Heart right ventricle (tissue), 16 donors: ENCODE results near the gene RERG. TPM values are rescaled to one million over a fixed set of nuclear protein-coding genes. Genes with fewer than 3 reads are reported as not detected.

Experiments
- ATAC-seq, 8 donors: fragments of 200-7000 bp; cut with Tn5 transposase; one replicate each; pipeline ENCODE4 v1.9.1; 2020; ENCODE audit warnings: mild to moderate bottlenecking in 8 of 8, moderate library complexity in 8 of 8, moderate number of reproducible peaks in 1 of 8
- DNase-seq, 2 donors: peaks; one replicate each; pipeline ENCODE4 v3.0.0-alpha.2; 2020
- H3K27ac ChIP-seq, 10 donors: fragments of 200-600 bp; sonication (generic) in 2 of 10; one replicate each; pipeline versions ENCODE4 v1.5.0 to v1.8.0; 2020 to 2022; ENCODE audit warnings: mild to moderate bottlenecking in 3 of 10
- H3K27me3 ChIP-seq, 7 donors: fragments of 200-600 bp; one replicate each; pipeline ENCODE4 v1.8.0; 2021 to 2022; ENCODE audit warnings: mild to moderate bottlenecking in 2 of 7
- H3K36me3 ChIP-seq, 9 donors: fragments of 200-600 bp; sonication (generic) in 1 of 9; one replicate each; pipeline versions ENCODE4 v1.5.0 to v1.8.0; 2020 to 2022; ENCODE audit warnings: mild to moderate bottlenecking in 2 of 9
- H3K4me1 ChIP-seq, 9 donors: fragments of 200-600 bp; sonication (generic) in 1 of 9; one replicate each; pipeline versions ENCODE4 v1.5.0 to v1.8.0; 2020 to 2022; ENCODE audit warnings: mild to moderate bottlenecking in 4 of 9
- H3K4me3 ChIP-seq, 10 donors: fragments of 200-600 bp; sonication (generic) in 2 of 10; one replicate each; pipeline versions ENCODE4 v1.5.0 to v1.8.0; 2020 to 2022; ENCODE audit warnings: mild to moderate bottlenecking in 7 of 10, moderate library complexity in 2 of 10
- H3K9me3 ChIP-seq, 11 donors: fragments of 200-600 bp in 10 of 11; sonication (generic) in 2 of 11; one replicate each; pipeline versions ENCODE4 v1.5.0 to v1.8.0; 2013 to 2022; ENCODE audit warnings: mild to moderate bottlenecking in 2 of 11, control low read depth in 1 of 11, moderate library complexity in 1 of 11
- CTCF ChIP-seq, 9 donors: fragments of 200-600 bp; sonication (generic) in 2 of 9; IDR thresholded peaks; one replicate each; pipeline versions ENCODE4 v1.5.0 to v1.8.0; 2021 to 2022; ENCODE audit warnings: antibody characterized with exemption in 9 of 9, mild to moderate bottlenecking in 5 of 9, moderate library complexity in 1 of 9
- WGBS, 2 donors: extraction: QIAGEN DNeasy Blood & Tissue Kit; methylation state at CpG; one replicate each; pipeline ENCODE4 v1.1.7; 2013; ENCODE audit warnings: inconsistent platforms in 1 of 2; 5-methylcytosine and 5-hydroxymethylcytosine counted together
- intact Hi-C, 10 donors: fragments of 100-400 bp; cut with DNase I; formaldehyde crosslinking; loops; one replicate each; pipeline versions ENCODE4 v1.11.1 to v1.14.2; 2022
- polyA plus RNA-seq, 2 donors: library from polyadenylated mRNA; stranded (reverse); fragments of 200-250 nt; gene quantifications; one replicate each; pipeline ENCODE4 v1.2.3, GENCODE V29; 2013
- total RNA-seq, 10 donors: library from RNA; stranded (reverse); fragmentation: NEBNext Ultra II Directional in 3 of 10; extraction: Animal tissue kit (Norgen Biotek cat#: 25700) in 3 of 10; gene quantifications; one replicate each; pipeline versions ENCODE4 v1.2.1 to v1.2.4, GENCODE V29; 2021 to 2023
- donor health status: Arrhythmogenic right ventricular cardiomyopathy.
- donor health status: ischemic (EF 13 %, LVEDD 7.1; RV severe dilation, severe dysfunction).
- donor health status: healthy with polysubstance abuse.
- donor health status: DM: no; HTN: yes; CAD: no.
- donor health status: DM: no; HTN: no; CAD: no.
- donor health status: ischemic (EF 25% LVEDD 6.9; RV normal size, moderate dysfunction).
- donor health status: ischemic (EF 25% LVEDD 5.7; RV mildly dilated, moderate dysfunction).
- donor health status: healthy.
- donor health status: DM: yes; HTN: yes; CAD: no.
- donor health status: Ischemic cardiomyopathy.
- donor health status: ischemic (EF 35%, LVEDD 5.7; RV mildly dilated, moderate dysfunction).
- donor health status: nonischemic (EF 11% LVEDD 7.7; RV severe dilation, severe dysfunction).
- donor health status: DM: yes; HTN: yes; CAD: no.
- donor health status: PGD.
- donor health status: ischemic (EF 29% LVEDD 5.4; RV normal size, mild dysfunction).
- donor health status: nonischemic (EF 23%, LVEDD 6.1; RV moderate dilation, normal function).

RERG gene
- total and polyA plus RNA-seq, 12 donors: 2.1 to 9.7 (median 2.7) TPM

- Histone ChIP-seq H3K27ac (no peak overlapping the region), H3K36me3 (no peaks in the 10 kb centered on the region), H3K4me3 (no peak overlapping the region), H3K9me3 (no peaks in the 10 kb centered on the region), H3K27me3 (no peaks in the 10 kb centered on the region), H3K4me1 (peaks cover 0 to 6% (median 0%) of the 10 kb centered on the region in 9 donors)
- ATAC-seq (no peak), DNase-seq (no peak)
- 90 to 95% methylated on average over 3 of the region's 3 CpGs for WGBS, 2 donors
- no peak for TF ChIP-seq CTCF (IDR thresholded peaks at IDR 0.05)
- intact Hi-C loops: no loop called here
These were observed 105.8 kb downstream of the RERG start for GRCh38 chr12:15115434-15115833.

GRCh38 chr12:15114501-15114900, 106.7 kb downstream of the RERG start:
- Histone ChIP-seq H3K27ac (no peak overlapping the region), H3K36me3 (no peaks in the 10 kb centered on the region), H3K4me1 (peaks cover 0 to 6% (median 0%) of the 10 kb centered on the region in 9 donors), H3K9me3 (no peaks in the 10 kb centered on the region), H3K4me3 (no peak overlapping the region), H3K27me3 (no peaks in the 10 kb centered on the region)
- no peak for TF ChIP-seq CTCF (IDR thresholded peaks at IDR 0.05)
- no peak for ATAC-seq
- DNase-seq: no peak
- intact Hi-C loops: no loop called here
- 92 to 96% methylated on average over 4 of the region's 4 CpGs for WGBS, 2 donors

GRCh38 chr12:15092826-15093225, 128.4 kb downstream of the RERG start:
- Histone ChIP-seq H3K4me3 (no peak overlapping the region), H3K36me3 (no peaks in the 10 kb centered on the region), H3K9me3 (peaks cover 0 to 4% (median 0%) of the 10 kb centered on the region in 11 donors), H3K27me3 (no peaks in the 10 kb centered on the region), H3K27ac (no peak overlapping the region), H3K4me1 (no peaks in the 10 kb centered on the region)
- ATAC-seq: no peak
- WGBS, 2 donors: 46 to 65% methylated on average over 1 of the region's 1 CpG
- no peak for TF ChIP-seq CTCF (IDR thresholded peaks at IDR 0.05)
- no peak for DNase-seq
- intact Hi-C loops: no loop called here

- Histone ChIP-seq H3K4me3 (no peak overlapping the region), H3K36me3 (no peaks in the 10 kb centered on the region), H3K27me3 (peaks cover 0 to 4% (median 0%) of the 10 kb centered on the region in 7 donors), H3K4me1 (no peaks in the 10 kb centered on the region), H3K27ac (no peak overlapping the region), H3K9me3 (no peaks in the 10 kb centered on the region)
- 71 to 83% methylated on average over 2 of the region's 2 CpGs for WGBS, 2 donors
- ATAC-seq (no peak), DNase-seq (no peak)
- TF ChIP-seq CTCF (IDR thresholded peaks at IDR 0.05): no peak
- intact Hi-C loops: no loop called here
These were observed 130.8 kb downstream of the RERG start for GRCh38 chr12:15090441-15090840.
